ENCODE results near the gene SPDYA.
"Not testable (repeated sequence)": the region's sequence is repeated elsewhere in the genome, so short reads cannot be mapped to it uniquely, and the experiment has no call there.

Gene SPDYA

GRCh38 chr2:28810384-28811285, at the start of gene SPDYA:
TSS of gene SPDYA (plus strand) at chr2:28810834. CDS start at chr2:28816015, 5,181 bp downstream.
- DNase-seq = peak; percentile 5

- DNase-seq = no peak
These were observed 49.2 kb upstream of the SPDYA start for GRCh38 chr2:28761420-28761819.

DNA sequence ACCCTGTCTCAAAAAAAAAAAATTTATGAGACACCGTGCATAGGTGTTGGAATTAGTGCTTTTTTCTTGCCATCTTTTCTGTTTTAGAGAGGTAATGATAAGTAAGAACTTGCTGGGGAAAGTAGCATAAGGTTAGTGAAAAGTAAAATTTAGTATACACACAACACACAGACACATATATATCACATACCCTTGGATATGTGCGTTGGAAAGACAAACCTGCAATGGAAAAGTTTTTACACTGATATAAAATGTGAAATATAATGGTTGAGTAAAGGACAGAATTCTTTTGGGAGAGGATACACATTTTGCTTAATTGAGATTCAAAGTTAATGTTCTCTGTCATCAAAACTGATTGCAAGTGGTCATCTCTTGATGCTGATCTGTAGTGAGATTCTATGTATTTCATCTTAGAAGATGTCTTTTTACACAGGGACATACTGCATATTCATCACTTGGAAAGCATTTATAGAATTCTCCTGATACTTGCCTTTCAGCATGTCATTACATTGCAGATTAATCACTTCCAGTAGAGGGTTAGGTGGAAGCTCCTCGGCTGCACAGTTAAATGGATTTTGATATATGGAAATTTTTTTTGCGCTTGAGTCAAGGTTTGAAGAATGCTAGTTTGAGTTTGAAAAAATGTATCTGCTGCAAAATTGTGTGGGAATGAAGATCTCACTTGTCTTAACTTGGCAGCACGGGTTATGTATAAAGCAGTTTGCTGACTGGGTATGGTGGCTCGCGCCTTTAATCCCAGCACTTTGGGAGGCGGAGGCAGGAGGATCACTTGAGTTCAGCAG, 45.5 kb upstream of the SPDYA start:
- no peak for DNase-seq

GRCh38 chr2:28766070-28766469, 44.6 kb upstream of the SPDYA start:
- no peak for DNase-seq

GRCh38 chr2:28767337-28767736, 43.3 kb upstream of the SPDYA start:
- DNase-seq = no peak

- DNase-seq = no peak
These were observed 42.2 kb upstream of the SPDYA start for GRCh38 chr2:28768422-28768821.

GRCh38 chr2:28768952-28769351, 41.7 kb upstream of the SPDYA start:
- no peak for DNase-seq

- no peak for DNase-seq
These were observed 38.3 kb upstream of the SPDYA start for GRCh38 chr2:28772351-28772750.

DNA sequence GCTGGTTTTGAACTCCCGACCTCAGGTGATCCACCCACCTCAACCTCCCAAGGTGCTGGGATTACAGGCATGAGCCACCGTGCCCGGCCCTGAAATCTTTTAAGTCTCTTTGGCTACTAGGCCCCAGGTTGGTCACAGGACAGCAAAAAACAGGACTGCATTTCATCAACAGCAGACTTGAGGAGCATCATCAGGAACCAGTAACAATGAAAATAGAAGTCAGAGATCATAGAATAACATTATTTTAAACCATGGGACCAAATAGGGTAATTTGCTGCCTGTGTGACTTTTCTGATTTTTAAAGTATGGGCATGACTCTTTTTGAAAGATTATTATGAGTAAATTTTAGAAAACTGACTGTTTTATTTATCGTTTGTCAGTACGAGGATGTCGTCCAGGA, 34.2 kb upstream of the SPDYA start:
- DNase-seq = no peak

- DNase-seq = no peak
These were observed 32.2 kb upstream of the SPDYA start for GRCh38 chr2:28778392-28778791.

DNA sequence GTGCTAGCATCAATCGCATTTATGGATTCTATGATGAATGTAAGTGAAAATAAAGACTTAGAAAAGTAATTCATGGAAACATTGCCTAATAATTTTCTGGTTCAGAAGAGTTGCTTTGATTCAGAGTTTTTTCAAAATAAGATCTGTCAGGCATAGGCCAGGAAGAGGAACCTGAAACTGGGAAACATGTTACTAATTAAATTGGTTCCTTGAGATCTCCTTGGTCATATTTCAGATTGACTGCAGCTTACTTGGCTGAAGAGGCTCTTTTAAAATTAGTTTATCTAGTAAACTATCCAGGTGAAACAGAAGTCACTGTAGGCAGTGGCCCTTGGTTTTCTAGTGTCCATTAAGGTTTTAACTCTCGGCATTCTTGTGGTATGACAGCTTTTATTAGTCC, 31.6 kb upstream of the SPDYA start:
- no peak for DNase-seq

DNA sequence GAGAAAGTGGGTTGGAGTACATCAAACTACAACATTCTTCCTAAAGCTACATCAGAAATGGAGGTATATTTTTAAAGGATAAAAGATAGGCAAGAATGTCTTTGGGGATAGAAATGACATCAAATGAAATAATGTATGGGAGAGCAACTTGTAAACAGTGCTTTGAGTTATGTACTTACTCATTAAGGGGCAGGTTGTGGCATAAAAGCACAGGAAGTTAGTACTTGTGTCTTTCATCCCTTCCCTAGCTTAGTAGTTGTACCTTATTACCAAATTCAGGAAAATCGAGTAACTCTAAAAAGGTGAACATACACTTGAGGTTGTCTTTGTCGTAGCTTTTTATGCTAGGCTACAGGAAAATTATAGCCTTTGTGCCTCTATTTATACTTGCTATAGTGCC, 30.1 kb upstream of the SPDYA start:
- no peak for DNase-seq

GRCh38 chr2:28782423-28782822, 28.2 kb upstream of the SPDYA start:
- DNase-seq = no peak

DNA sequence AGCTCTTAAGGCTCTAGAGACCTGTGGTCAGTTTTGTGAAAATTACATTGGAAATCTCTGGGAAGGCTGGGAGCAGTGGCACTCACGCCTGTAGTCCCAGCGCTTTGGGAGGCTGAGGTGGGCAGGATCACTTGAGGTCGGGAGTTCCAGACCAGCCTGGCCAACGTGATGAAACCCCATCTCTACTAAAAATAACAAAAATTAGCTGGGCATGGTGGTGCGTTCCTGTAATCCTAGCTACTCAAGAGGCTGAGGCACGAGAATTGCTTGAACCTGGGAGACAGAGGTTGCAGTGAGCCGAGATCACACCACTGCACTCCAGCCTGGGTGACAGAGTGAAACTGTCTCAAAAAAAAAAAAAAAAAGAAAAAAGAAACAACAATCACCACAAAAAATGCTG, 26.1 kb upstream of the SPDYA start:
- not testable (repeated sequence) for DNase-seq

DNA sequence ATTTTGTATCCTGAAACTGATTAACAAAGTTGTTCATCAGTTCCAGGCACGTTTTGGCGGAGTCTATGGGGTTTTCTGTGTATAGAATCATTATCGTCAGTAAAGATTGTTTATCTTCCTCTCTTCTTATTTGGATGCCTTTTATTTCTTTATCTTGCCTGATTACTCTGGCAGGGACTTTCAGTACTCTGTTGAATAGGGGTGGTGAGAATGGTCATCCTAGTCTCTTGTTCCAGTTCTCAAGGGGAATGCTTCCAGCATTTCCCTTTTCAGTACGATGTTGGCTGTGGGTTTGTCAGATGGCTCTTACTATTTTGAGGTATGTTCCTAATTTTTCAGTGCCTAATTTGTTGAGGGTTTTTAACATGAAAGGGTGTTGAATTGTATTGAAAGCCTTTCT, 14.0 kb upstream of the SPDYA start:
- DNase-seq = no peak

GRCh38 chr2:28801726-28802125, 8.9 kb upstream of the SPDYA start:
- DNase-seq = no peak

DNA sequence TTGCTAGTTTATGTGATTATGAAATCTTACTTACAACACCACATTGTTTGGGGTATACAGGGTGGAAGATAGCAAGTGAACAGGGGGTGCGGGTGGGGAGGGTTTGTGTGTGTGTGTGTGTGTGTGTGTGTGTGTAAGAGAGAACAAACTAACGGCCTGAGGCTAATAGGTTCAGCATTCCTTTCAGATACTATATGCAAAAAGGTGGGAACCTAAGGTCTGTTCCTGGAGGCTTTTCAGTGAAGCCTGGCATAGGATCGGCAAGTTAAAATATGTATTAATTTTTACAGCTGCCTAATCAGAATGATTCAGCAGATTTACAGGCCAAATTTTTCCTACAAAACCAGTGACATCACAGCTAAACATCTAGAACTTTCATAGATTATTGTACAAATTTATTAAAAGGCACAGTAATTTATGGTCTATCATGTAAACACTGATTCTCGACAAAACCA, 7.6 kb upstream of the SPDYA start:
- no peak for DNase-seq

GRCh38 chr2:28809927-28810326, 707 bp upstream of the SPDYA start:
- no peak for DNase-seq

DNA sequence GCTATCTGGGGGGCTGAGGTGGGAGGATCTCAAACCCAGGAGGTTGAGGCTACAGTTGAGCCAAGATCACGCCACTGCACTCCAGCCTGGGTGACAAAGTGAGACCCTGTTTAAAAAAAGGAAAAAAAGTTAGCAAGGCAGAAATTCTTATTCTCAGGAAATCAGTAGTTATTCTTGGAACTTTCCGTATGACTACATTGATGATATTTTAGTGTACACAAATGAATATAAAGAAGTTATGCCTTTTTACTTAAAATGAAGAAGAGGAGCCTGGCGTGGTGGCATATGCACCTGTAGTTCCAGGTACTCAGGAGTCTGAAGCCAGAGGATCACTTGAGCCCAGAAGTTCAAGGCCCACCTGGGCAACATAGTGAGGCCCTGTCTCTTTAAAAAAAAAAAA, 7.4 kb downstream of the SPDYA start:
- no peak for DNase-seq

GRCh38 chr2:28821295-28821958, 10.8 kb downstream of the SPDYA start:
- peak; percentile 3 for DNase-seq

- DNase-seq = no peak
These were observed 11.4 kb downstream of the SPDYA start for GRCh38 chr2:28822036-28822435.

DNA sequence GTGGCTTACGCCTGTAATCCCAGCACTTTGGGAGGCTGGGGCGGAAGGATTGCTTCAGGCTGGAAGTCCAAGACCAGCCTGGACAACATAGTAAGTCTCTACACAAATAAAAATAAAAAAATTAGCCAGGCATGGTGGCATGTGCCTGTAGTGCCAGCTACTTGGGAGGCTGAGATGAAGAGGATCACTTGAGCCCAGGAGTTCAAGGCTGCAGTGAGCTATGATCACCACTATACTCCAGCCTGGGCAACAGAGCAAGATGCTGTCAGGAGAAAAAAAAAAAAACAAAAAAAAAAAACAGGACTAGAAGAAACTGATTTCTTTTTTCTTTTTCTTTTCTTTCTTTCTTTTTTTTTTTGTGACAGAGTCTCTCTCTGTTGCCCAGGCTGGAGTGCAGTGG, 13.6 kb downstream of the SPDYA start:
- DNase-seq = no peak

DNA sequence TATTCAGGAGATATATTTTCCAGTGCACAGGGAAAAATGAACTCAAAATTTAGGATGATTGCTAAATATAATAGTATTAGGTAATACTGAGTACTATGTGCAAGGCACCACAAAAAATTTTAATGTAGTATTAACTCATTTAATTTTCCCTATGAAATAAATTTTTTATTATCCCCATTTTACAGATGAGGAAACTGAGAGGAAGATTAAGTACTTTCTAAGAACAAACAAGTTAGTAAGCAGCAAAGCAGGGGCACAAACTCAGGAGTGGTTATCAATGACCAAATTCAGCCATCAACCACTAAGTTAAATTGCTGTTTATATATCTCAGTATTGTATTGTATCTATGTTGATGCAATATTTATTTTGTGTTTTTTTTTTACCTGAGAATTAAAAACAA, 14.2 kb downstream of the SPDYA start:
- DNase-seq = no peak
